Liver (tissue), 9 donors: ENCODE measurements around the gene KSR1. TPM values are rescaled to one million over a fixed set of nuclear protein-coding genes. Genes with fewer than 3 reads are reported as not detected.

Source experiments
- DNase-seq: peaks from one replicate; pipeline ENCODE4 v3.0.0-alpha.2; 2017; ENCODE audit warnings: low spot score
- H3K27ac ChIP-seq, 2 donors: one replicate each; pipeline ENCODE4 v1.7.0; 2013; ENCODE audit warnings: inconsistent platforms in 2 of 2, low read length in 2 of 2, control low read depth in 1 of 2, low read depth in 1 of 2, mild to moderate bottlenecking in 1 of 2
- H3K27me3 ChIP-seq, 4 donors: one replicate each; pipeline versions ENCODE4 v1.6.1 to v1.7.0; 2013; ENCODE audit warnings: low read length in 3 of 4, inconsistent platforms in 1 of 4, mild to moderate bottlenecking in 1 of 4, moderate library complexity in 1 of 4; ENCODE audit not compliant: control insufficient read depth in 4 of 4, insufficient read depth in 4 of 4
- H3K36me3 ChIP-seq, 4 donors: one replicate each; pipeline versions ENCODE4 v1.6.1 to v1.7.0; 2013; ENCODE audit warnings: low read length in 3 of 4, mild to moderate bottlenecking in 3 of 4, low read depth in 1 of 4, moderate library complexity in 1 of 4; ENCODE audit not compliant: control insufficient read depth in 4 of 4, insufficient read depth in 3 of 4
- H3K4me1 ChIP-seq, 4 donors: one replicate each; pipeline versions ENCODE4 v1.6.1 to v1.7.0; 2013; ENCODE audit warnings: low read length in 3 of 4, mild to moderate bottlenecking in 3 of 4, moderate library complexity in 1 of 4; ENCODE audit not compliant: control insufficient read depth in 4 of 4, insufficient read depth in 4 of 4
- H3K4me3 ChIP-seq, 3 donors: one replicate each; pipeline versions ENCODE4 v1.6.1 to v1.7.0; 2013; ENCODE audit warnings: low read length in 3 of 3, control low read depth in 1 of 3, low read depth in 1 of 3, mild to moderate bottlenecking in 1 of 3
- H3K9ac ChIP-seq, 2 donors: one replicate each; pipeline ENCODE4 v1.7.0; 2013; ENCODE audit warnings: low read length in 2 of 2, mild to moderate bottlenecking in 2 of 2, moderate library complexity in 2 of 2, control low read depth in 1 of 2, low read depth in 1 of 2
- H3K9me3 ChIP-seq, 4 donors: one replicate each; pipeline versions ENCODE4 v1.6.1 to v1.7.0; 2013; ENCODE audit warnings: low read length in 3 of 4; ENCODE audit not compliant: control insufficient read depth in 4 of 4
- ATF3 ChIP-seq: IDR thresholded peaks from 2 replicates; pipeline ENCODE4 v1.6.1; 2016; ENCODE audit warnings: antibody characterized with exemption
- CTCF ChIP-seq: fragments of 150-350 bp; IDR thresholded peaks from 2 replicates; pipeline ENCODE4 v1.5.1; 2017; ENCODE audit warnings: improper control_type of control experiment, low read depth, low read length; ENCODE audit not compliant: missing input control
- EGR1 ChIP-seq, 2 donors: IDR thresholded peaks; 2 replicates each; pipeline ENCODE4 v1.6.1; 2016 to 2018; ENCODE audit warnings: antibody characterized with exemption in 2 of 2, low read depth in 2 of 2
- FOXA1 ChIP-seq: IDR thresholded peaks from 2 replicates; pipeline ENCODE4 v1.6.1; 2016; ENCODE audit warnings: antibody characterized with exemption
- JUND ChIP-seq, 2 donors: IDR thresholded peaks; 2 replicates each; pipeline ENCODE4 v1.6.1; 2016; ENCODE audit warnings: antibody characterized with exemption in 2 of 2
- MAX ChIP-seq: IDR thresholded peaks from 2 replicates; pipeline ENCODE4 v1.6.1; 2016; ENCODE audit warnings: antibody characterized with exemption
- RAD21 ChIP-seq, 2 donors: IDR thresholded peaks; 2 replicates each; pipeline ENCODE4 v1.6.1; 2016; ENCODE audit warnings: antibody characterized with exemption in 2 of 2, mild to moderate bottlenecking in 2 of 2
- REST ChIP-seq: IDR thresholded peaks from 2 replicates; pipeline ENCODE4 v1.6.1; 2016; ENCODE audit warnings: antibody characterized with exemption, mild to moderate bottlenecking
- RXRA ChIP-seq, 2 donors: IDR thresholded peaks; 2 replicates each; pipeline ENCODE4 v1.6.1; 2017 to 2018; ENCODE audit warnings: antibody characterized with exemption in 2 of 2, mild to moderate bottlenecking in 1 of 2
- YY1 ChIP-seq: IDR thresholded peaks from 2 replicates; pipeline ENCODE4 v1.6.1; 2016; ENCODE audit warnings: antibody characterized with exemption, mild to moderate bottlenecking
- ZBTB33 ChIP-seq: IDR thresholded peaks from 2 replicates; pipeline ENCODE4 v1.6.1; 2016; ENCODE audit warnings: antibody characterized with exemption
- WGBS: extraction: QIAGEN DNeasy Blood & Tissue Kit; methylation state at CpG from one replicate; pipeline ENCODE4 v1.1.7; 2013; 5-methylcytosine and 5-hydroxymethylcytosine counted together
- polyA plus RNA-seq, 2 donors: library from polyadenylated mRNA; stranded (reverse) in 1 of 2; unstranded in 1 of 2; fragments of 200-250 nt in 1 of 2; fragments of >200 nt in 1 of 2; fragmentation: Nextera tagmentation in 1 of 2; extraction: Ambion mirVana in 1 of 2; gene quantifications; one replicate each; pipeline versions ENCODE4 v1.2.1 to v1.2.3, GENCODE V29; 2013 to 2015
- total RNA-seq, 2 donors: library from RNA; depleted of rRNA; stranded (reverse); fragments of >200 nt; gene quantifications; one replicate each; pipeline ENCODE4 v1.2.3, GENCODE V29; 2014
- donor health status: healthy.
- donor health status: healthy.
- donor health status: healthy.
- donor health status: healthy.
- donor health status: healthy.

Gene KSR1
- total and polyA plus RNA-seq, 4 donors, result 1.2 to 9.0 (median 4.1) TPM

GRCh38 chr17:27550291-27550930, 94.2 kb downstream of the KSR1 start (continued):
- no peak for TF ChIP-seq REST

GRCh38 chr17:27550974-27551505, 94.8 kb downstream of the KSR1 start:
- H3K36me3 ChIP-seq, result peaks cover 0 to 2% (median under 1%) of the 10 kb centered on the region in 4 donors
- no peaks in the 10 kb centered on the region for H3K9me3 ChIP-seq
- no peaks in the 10 kb centered on the region for H3K27me3 ChIP-seq
- TF ChIP-seq JUND (IDR thresholded peaks at IDR 0.05), result no peak
- TF ChIP-seq MAX, result no peak
- TF ChIP-seq RAD21 (IDR thresholded peaks at IDR 0.05), result no peak
- TF ChIP-seq RXRA (IDR thresholded peaks at IDR 0.05), result no peak
- TF ChIP-seq REST, result no peak
- no peak for TF ChIP-seq ATF3
- TF ChIP-seq YY1, result no peak
- WGBS, result 80% methylated on average over 3 of the region's 3 CpGs
- no peaks in the 10 kb centered on the region for H3K4me1 ChIP-seq
- H3K4me3 ChIP-seq, result no peak overlapping the region
- no peak overlapping the region for H3K27ac ChIP-seq
- no peak for DNase-seq
- H3K9ac ChIP-seq, result no peak overlapping the region

GRCh38 chr17:27551701-27552248, 95.5 kb downstream of the KSR1 start:
- peaks cover 0 to 2% (median under 1%) of the 10 kb centered on the region in 4 donors for H3K36me3 ChIP-seq
- WGBS, result 87% methylated on average over 12 of the region's 12 CpGs
- H3K9ac ChIP-seq, result no peak overlapping the region
- no peak overlapping the region for H3K4me3 ChIP-seq
- DNase-seq, result no peak
- no peak overlapping the region for H3K27ac ChIP-seq
- no peaks in the 10 kb centered on the region for H3K4me1 ChIP-seq
- no peaks in the 10 kb centered on the region for H3K27me3 ChIP-seq
- H3K9me3 ChIP-seq, result no peaks in the 10 kb centered on the region
- TF ChIP-seq RXRA (IDR thresholded peaks at IDR 0.05) (no peak), FOXA1 (no peak), EGR1 (IDR thresholded peaks at IDR 0.05; ENCODE audit: low read depth in 2 of 2) (no peak), CTCF (no peak), ZBTB33 (no peak), JUND (IDR thresholded peaks at IDR 0.05) (no peak), ATF3 (no peak), YY1 (no peak)
